Measurements from ENCODE around the gene PLA2G4A.

The PLA2G4A gene

GRCh38 chr1:186978596-186979556 lies 150.1 kb downstream of the PLA2G4A start:
- DNase-seq (ENCODE audit: low read depth) = no peak

GRCh38 chr1:186980400-186980799 lies 151.7 kb downstream of the PLA2G4A start:
- DNase-seq (ENCODE audit: low read depth) = no peak

DNA sequence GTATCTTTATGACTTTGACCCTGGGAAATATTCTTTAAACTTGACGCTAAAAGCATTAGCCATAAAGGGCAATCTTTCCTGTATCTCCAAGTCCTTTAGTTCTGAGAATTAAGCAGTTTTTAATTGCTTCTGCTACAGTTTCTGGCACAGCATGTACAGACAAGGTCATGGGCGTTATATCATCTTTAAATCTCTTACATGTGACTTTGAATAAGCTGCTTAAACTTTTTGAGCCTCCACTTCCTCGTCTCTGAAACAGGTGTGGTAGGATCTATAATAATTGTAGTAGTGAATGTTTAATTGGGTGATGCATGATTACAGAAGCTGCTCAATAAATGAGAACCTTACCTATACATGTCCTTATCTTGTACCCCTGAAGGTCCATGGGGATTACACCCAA lies 153.4 kb downstream of the PLA2G4A start:
- DNase-seq (ENCODE audit: low read depth) = no peak

DNA sequence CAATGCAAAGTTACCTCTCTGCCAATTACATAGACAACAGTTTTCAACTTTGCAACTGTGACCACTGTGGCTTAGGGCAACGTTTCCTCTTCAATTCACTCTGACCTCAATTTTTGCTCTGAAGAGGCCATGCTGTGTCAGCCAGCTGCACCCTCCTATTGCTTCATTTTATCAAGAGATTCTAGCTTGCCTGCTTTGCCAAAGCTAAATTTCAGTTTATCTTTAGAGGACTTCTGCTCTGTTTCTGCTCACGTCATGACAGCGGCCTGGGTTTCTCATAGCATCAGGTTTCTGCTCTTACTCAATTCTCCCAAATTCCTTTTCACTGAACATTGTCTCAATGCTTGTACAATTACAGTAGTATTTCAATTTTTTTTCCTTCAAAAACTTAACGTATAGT lies 154.6 kb downstream of the PLA2G4A start:
- no peak for DNase-seq (ENCODE audit: low read depth)

GRCh38 chr1:186984959-186985358 lies 156.2 kb downstream of the PLA2G4A start:
- no peak for DNase-seq (ENCODE audit: low read depth)

DNA sequence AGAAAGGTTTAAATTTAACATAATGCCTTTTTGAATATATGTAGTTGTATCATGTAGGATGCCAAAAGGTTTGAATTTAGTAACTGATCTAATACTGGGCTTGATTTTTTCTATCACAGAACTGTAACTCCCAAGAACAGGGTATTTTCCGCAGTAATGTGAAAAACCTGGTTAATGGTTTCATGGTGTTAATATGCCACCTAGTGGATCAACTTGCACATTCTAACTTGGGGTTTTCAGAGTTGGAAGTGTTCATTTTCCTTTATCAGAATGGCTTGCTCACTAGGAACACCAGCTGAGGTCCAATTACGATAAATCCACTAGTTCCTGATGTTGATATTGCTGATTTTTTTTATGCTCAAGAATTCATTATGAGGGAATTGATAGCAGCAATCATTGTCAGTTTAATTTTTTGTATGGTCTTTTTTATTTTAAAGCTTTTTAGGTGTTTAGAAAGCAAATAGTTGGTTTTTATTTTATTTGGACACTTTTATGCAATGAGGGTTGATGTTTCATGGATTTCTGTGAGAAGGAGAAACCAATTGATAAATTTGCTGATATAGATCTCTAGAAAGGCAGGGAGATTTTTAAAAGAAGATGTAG lies 157.2 kb downstream of the PLA2G4A start:
- DNase-seq (ENCODE audit: low read depth) = no peak

- no peak for DNase-seq (ENCODE audit: low read depth)
Measured at GRCh38 chr1:186987065-186987464, 158.3 kb downstream of the PLA2G4A start.

GRCh38 chr1:186987769-186988168 lies 159.0 kb downstream of the PLA2G4A start:
- DNase-seq (ENCODE audit: low read depth) = no peak

DNA sequence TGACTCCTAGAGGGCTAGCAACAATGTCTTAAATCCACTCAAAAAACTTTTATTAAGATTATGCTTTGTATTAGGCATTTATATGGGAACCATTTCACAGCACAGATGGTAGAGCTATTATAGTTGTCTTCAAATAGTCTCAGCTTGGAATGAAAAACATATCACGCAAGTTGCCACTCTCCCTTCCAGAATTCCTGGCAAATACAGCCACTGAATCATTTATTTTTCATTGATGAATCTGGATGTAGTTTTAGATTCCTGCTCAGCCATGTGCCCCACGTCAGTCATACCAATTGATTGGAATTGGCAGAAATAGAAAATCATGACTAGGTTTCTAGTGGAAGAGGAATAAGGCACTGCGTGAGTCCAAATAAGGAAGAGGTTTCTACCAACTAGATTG lies 165.2 kb downstream of the PLA2G4A start:
- no peak for DNase-seq (ENCODE audit: low read depth)

- DNase-seq (ENCODE audit: low read depth) = no peak
Measured at GRCh38 chr1:186994897-186995296, 166.1 kb downstream of the PLA2G4A start.

- DNase-seq (ENCODE audit: low read depth) = no peak
Measured at GRCh38 chr1:186996816-186997215, 168.1 kb downstream of the PLA2G4A start.

DNA sequence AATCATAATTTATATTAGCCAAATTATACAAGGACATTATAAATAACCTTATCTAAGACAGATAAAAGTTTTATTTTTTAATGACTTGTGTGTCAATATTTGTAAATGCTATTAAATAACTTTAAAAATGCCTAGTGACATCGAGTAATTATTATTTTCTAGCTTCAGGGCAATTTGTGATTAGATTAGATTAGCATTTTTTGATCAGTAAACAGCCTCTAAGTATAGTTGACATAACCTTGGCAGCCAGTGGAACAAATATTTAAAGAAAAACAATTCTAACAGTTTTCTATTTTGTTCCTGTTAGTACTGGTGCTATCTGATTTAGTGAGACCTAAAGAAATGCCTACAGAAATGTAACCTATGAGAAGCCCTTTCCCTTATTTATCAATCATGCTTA lies 169.1 kb downstream of the PLA2G4A start:
- DNase-seq (ENCODE audit: low read depth) = no peak

GRCh38 chr1:186999506-186999905 lies 170.8 kb downstream of the PLA2G4A start:
- DNase-seq (ENCODE audit: low read depth) = no peak

- DNase-seq (ENCODE audit: low read depth) = no peak
Measured at GRCh38 chr1:187001198-187001889, 172.6 kb downstream of the PLA2G4A start.

- DNase-seq (ENCODE audit: low read depth) = no peak
Measured at GRCh38 chr1:187003353-187003752, 174.6 kb downstream of the PLA2G4A start.

DNA sequence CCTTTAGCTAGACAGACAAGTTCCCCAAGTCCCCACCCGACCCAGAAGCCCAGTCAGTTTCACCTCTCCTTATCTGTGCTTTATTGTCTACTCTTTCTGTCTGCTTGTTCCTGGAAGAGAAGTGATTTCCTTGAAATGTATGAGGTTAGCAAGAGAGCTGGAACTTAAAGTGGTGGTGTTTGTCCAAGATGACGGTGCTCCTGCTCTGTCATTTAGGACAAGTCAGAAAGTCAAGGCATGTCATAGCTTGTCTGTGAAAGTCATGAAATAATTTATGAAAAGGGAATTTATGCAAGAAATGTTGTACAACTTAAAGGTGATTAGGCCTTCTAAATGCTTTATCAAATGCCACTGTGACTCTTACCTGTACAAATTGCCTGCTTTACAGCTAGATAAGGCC lies 178.1 kb downstream of the PLA2G4A start:
- no peak for DNase-seq (ENCODE audit: low read depth)

DNA sequence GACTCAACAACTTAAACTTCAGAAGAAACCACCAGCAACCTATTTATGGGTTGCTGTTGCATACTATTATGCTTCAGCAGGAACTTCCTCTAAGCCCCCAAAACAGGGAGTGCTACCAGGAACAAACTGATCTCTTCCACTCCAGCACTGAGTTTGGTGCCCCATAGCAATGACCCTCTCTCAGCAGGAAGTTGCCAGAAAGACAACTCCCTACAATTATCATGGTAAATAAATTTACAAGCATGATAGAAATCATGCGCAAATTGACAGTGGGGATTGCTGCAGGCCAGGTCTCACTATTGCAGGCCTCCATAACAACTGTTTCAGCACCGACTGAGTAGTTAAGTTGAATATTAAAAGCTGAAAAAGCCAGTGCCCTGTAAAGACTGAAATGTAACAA lies 180.6 kb downstream of the PLA2G4A start:
- DNase-seq (ENCODE audit: low read depth) = no peak

DNA sequence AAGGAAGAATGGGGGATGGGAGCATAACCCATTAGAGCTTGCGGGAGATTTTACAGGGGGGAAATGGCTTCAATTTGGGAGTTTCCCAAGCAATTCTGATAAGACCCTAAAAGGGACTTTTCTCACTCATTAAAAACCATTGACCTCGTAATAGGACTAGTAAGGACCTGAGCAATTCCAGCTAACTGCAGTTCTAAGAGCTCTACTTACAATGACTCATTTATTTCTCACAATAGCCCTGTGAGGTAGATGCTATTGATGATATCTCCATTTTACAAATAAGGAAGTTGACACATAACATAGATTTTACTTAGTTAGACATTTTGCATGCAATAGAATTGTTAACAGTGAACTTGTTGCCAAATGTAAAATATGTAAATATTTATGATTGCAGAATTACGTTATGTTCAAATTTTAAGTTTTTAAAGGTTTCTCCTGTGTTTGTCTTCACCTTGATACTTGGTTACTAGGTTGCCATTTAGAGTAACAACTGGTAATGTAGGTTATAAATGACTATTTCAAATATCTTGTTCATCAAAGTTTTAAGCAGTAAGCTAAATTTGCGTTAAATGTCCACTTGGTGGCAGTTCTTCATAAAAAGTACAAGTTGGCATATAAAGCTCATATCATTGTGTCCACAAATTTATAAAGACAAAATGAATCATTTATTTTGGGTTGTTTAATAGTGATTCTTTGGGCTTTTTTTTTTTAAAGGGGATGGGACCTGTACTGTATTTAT lies 182.0 kb downstream of the PLA2G4A start:
- no peak for DNase-seq (ENCODE audit: low read depth)

DNA sequence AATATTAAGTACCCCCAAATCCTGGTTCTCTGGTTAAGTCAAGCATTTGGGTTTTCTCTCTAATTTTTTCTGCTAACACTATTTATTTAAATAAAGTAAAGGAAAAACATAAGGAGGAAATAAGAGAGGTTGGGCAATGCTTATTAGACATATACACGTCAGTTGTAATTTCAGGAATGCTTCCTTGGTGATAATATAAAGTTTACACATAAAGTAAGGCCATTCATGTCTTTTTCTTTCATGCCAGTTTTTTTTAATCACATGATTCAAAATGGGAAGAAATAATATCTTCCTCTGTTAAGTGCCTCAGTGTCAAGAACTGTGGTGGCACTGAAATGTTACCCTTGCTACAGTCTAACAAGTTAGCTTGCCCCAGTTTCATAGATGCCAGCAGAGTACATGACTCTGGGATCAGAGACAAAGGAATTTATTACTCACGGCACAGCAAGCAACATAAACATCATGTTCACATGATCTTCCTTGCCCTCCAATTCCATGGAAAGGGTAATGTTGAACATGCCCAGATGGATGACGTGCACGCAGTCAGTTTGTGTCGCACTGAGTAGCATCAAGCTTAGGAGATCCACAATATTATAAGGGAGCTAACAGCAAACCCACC lies 184.9 kb downstream of the PLA2G4A start:
- DNase-seq (ENCODE audit: low read depth) = no peak

DNA sequence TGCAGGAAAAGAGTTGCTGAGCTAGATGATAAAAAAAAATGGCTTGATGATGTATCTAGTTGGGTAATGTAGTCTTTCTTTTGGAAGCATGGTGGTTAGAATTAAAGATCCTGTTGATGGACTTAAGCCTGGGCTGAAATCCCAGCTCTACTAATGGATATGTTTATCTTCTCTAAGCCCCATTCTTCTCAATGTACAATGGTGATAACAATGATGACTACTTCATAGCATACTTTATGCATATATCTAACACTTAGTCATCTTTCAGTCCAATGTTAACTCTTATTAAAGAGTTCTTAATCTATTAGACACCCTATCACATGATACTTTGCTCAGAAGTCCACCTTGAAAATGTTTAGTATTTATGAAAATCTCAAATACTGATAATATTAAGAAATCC lies 189.5 kb downstream of the PLA2G4A start:
- no peak for DNase-seq (ENCODE audit: low read depth)

GRCh38 chr1:187027253-187027652 lies 198.5 kb downstream of the PLA2G4A start:
- DNase-seq (ENCODE audit: low read depth) = no peak
